Superior temporal gyrus (tissue), 1 donor: ENCODE data around the gene LY6G6F.
A peak's percentile ranks its signal among the peaks of the same experiment; 100 is the strongest.
"Not testable (repeated sequence)": the region's sequence is repeated elsewhere in the genome, so short reads cannot be mapped to it uniquely, and the experiment has no call there.

Source experiments
- DNase-seq: peaks from one replicate; pipeline ENCODE4 v3.0.0-alpha.2; 2016; ENCODE audit errors: extremely low spot score

LY6G6F gene

DNA sequence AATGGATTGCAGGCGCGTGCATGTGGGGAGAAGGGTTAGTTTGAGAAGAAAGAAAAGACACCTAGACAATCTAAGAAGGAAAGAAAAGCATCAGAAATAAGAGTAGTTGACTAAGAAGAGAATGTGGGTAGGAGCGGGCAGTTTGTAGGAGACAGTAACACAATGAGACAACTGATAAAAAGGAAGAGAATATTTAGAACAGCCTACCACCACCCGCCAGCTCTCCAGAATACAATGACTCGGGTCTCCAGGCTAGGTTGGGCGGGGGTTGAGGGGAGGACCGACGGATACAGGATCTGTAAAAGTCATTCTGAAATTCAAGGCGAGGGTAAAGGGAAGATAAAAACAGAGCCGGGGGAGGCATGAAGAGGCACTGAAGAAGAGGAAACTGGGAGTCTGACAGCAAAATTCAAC lies 4.3 kb upstream of the LY6G6F start:
- no peak for DNase-seq

DNA sequence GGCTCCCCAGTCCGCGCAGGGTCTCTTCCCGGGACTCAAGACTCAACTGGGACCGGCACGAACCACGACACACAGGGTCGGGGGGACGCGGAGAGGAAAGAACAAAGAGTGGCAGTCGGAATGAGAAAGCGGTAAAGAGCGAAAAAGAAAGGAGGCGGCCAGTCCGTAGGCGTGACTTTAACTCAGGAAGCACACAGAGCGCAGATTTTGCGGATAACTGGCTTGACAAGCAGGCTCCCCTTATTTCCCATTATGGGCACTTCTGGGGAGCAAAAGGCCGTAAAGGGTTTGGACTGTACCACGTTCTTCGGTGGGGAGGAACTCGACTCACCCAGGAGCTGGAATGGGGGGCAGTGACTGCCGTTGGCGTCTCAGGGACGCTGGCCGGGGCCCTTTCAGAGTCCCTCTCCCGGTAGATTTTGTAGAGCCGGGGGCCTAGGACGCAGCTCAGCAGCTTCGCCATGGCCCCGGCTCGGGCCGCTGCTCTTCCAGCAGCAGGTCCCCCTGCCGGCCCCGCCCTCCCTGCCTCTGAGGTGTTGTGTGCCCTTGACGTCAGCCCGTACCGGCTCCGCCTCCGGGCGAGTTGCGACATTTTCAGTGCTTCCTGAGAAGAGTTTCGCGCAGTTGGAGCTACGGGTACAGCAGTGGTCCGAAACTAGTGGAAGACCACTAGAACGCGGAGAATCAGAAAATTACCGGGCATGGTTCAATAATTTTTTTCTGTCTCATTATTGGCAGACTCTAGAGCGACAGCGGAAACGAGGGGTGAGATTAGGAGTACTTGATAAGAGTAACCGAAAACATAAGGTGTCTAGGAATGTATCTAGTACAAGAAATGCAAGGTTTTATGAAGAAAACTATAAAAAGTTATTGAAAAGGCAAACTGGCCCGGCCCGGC lies 3.6 kb upstream of the LY6G6F start, which contains the start of gene ABHD16A:
Gene ABHD16A, minus strand, starts transcription at position 506 of the 898 bp plus-strand sequence. Its CDS starts 43 bp downstream, at position 463.
- DNase-seq: peak; percentile 98

DNA sequence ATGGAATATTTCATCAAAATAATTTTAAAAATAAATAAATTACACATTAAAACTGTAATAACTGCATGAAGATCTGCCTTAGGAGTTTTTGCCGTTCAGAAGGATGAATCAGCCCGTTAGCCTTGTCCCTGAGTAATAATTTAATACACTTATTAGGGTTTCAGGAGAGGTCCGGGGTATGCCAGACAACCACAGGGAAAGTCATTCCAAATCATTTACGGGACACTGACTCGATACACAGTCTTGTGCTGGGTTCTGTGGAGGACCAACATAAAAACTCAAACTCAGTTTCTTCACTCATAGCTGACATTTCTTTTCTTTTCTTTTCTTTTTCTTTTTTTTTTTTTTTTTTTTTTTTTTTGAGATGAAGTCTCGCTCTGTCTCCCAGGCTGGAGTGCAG lies 735 bp upstream of the LY6G6F start:
- no peak for DNase-seq

DNA sequence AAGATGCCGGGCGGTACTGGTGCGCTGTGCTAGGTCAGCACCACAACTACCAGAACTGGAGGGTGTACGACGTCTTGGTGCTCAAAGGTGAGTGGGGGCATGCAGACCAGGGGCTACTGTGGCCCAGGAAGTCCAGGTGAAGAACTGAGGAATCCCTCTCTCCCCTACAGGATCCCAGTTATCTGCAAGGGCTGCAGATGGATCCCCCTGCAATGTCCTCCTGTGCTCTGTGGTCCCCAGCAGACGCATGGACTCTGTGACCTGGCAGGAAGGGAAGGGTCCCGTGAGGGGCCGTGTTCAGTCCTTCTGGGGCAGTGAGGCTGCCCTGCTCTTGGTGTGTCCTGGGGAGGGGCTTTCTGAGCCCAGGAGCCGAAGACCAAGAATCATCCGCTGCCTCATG lies 1.0 kb downstream of the LY6G6F start:
- no peak for DNase-seq

- DNase-seq: no peak
Observed at GRCh38 chr6:31708224-31708623, 1.6 kb downstream of the LY6G6F start.

DNA sequence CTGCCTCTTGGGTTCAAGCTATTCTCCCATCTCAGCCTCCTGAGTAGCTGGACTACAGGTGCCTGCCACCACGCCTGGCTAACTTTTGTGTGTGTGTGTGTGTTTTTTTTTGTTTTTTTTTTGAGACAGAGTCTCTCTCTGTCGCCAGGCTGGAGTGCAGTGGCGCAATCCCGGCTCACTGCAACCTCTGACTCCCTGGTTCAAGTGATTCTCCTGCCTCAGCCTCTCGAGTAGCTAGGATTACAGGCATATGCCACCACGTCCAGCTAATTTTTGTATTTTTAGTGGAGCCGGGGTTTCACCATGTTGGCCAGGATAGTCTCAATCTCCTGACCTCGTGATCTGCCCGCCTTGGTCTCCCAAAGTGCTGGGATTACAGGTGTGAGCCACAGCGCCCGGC lies 2.5 kb downstream of the LY6G6F start:
- not testable (repeated sequence) for DNase-seq

DNA sequence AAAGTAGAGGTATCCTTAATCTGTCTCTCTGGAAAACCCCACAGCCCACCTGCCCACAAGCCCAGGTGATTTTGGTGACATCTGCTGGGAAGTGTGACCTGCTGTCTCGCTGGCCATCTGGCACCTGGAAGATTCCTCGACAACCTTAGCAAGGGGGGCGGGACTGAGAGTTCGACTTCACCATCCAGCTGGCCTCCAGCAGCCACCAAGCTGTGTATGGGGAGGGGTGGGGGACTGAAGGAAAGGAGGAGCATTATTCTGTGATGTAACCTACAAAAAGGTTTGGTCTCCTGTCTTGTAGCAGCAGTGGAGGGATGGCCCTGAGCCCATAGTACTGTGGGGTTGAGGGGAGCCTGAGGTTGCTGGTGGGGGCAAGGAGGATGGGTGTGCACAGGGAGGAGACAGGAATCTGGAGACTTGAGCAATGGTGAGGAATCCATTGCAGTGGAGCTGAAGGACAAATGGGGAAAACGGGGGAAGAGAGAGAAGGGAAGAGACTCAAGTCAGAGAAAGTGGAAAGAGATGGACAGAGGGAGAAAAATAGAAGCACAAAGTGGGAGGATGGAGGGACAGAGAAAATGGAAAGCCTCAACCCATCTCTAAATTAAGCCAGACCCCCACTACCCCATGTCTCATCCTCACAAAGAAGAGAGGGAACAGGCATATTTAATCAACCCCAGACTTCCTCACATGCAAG lies 4.0 kb downstream of the LY6G6F start:
- DNase-seq: no peak

- no peak for DNase-seq
Observed at GRCh38 chr6:31711233-31711632, 4.6 kb downstream of the LY6G6F start.

DNA sequence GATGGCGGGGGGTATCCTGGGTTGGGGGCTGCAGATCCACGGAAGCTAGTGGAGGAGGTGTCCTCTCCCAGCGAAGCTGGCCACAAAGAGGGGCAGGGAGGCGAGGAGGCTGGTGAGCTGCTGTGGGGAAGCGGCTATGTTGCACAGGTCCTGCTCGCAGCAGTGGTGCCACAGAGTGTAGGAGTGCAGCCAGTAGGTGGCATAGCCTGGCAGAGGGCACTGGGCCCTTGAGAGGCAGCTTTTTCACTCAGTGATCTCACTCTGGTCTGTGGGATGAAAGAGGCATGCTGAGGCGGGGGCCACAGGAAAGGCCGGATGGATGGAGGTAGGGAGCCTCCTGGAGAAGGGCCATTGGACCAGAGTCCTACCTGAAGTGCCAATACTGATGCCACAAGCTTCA lies 5.6 kb downstream of the LY6G6F start:
- DNase-seq: no peak

GRCh38 chr6:31713465-31713864 lies 6.8 kb downstream of the LY6G6F start:
- no peak for DNase-seq

DNA sequence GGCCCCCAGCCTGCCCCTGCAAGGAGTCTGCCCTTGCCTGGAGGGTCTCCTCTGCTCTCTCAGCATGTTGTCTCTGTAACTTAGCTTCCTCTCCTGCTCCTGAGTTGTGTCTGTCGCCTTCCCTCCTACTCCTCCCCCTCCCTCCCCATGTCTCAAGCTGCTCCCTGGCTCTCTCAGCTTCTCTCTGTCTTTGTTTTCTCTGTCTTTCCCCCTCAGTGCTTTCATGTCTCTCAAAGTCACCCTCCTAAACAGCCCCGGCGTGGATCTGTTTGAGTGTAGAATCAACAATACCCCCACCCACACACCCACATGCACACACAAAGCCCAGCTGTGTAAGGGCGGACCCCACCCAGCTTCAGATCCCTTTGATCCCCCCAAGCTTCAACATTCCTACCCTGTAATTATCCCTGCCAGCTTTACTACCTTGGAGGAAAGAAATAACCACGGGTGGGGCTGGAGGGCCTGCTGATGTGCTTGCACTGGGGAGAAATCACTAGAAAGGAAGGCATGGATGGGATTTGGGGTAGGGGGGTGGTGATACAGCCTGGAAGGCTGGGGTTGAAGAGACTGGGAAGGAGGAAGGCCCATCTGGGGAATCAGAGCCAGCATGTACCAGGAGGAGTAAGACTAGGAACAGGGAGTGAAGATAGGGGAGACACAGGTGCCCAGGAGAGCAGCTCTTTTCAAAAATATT lies 7.5 kb downstream of the LY6G6F start:
- DNase-seq: no peak

DNA sequence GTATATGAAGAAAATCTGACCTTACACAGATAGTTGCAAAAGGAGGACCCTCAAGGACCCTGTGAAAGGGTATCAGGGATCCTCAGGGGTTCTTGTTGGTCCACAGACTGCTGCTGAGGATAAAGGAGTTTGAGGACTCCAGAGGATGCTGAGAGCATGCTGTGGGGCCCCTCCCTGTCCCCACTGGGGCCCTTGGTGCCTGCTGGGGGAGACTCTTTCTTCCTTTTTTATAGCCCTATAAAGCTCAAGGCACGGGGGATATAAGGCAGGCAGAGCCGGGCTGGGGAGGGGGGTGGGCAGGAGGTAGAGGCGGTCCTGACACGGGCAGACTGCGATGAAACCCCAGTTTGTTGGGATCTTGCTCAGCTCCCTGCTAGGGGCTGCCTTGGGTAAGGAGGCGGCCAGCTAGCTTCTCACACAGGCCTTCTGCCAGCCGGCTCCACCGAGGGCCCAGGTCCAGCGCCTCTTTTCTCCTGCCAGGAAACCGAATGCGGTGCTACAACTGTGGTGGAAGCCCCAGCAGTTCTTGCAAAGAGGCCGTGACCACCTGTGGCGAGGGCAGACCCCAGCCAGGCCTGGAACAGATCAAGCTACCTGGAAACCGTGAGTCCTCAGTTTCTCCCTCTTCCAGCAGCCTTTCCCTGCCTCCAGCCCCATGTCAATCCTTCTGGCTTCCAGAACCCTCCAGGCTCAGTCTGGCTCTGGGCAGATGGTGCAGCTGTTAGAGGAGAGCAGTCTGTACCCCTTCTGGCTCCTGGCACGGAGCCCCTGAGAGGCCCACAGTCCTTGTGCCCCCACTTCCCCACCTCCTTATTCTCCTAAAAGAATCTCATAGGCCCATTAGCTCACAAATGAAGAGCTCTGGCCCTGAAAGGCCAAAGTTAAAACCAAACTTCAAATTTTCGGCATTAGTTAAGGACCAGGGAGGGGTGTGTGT lies 8.6 kb downstream of the LY6G6F start, which contains the start of gene LY6G6D:
Gene LY6G6D, plus strand, starts transcription at position 327 of the 937 bp plus-strand sequence. Its CDS starts 8 bp downstream, at position 335.
- DNase-seq: no peak

DNA sequence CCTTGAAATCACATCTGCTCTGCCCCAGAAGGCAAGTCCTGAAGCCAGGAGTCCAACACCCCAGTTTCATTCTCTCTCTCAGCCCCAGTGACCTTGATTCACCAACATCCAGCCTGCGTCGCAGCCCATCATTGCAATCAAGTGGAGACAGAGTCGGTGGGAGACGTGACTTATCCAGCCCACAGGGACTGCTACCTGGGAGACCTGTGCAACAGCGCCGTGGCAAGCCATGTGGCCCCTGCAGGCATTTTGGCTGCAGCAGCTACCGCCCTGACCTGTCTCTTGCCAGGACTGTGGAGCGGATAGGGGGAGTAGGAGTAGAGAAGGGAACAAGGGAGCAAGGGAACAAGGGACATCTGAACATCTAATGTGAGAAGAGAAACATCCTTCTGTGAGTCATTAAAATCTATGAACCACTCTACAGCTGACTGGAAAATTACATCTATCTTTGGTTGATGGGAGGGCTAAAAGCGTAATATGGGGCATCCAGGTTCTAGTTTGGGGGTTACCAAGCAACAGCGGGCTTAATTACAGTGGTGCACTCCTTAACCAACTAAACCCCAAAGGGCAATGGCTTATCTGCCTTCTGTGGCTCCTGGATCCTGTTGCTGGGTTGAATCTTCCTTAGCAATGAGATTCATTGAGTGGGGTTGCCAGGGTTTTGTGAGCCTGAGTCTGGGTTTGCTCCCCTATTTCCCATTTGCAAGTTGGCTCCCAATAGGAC lies 11.0 kb downstream of the LY6G6F start:
- DNase-seq: no peak

- DNase-seq: no peak
Observed at GRCh38 chr6:31718265-31718664, 11.6 kb downstream of the LY6G6F start.

GRCh38 chr6:31719001-31719400 lies 12.3 kb downstream of the LY6G6F start:
- DNase-seq: no peak

DNA sequence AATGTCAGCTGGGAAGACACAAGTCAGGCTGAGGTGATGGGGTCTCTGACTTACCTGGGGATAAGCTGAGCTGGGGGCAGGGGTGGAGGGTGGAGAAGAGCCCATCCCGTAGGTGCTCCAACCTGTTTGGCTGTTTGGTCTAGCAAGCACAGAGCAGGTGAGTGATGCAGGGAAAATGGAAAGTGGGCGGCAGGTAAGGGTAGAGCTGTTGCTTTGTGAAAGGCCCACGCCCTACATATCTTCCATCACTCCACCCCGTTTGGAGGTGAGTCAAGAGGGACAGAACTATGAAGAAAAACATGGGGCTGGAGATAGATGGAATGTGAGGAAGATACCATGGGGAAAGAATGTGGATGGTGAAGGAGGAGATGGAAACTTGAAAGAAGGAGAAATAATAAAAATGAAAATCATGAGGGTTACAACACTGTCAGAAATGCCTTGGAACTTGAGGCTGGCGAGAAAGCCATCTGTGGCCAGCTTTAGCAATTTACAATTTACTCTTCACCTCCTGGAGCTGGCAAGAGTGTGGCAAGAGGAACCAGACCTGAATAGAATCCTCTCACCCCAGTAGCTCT lies 13.6 kb downstream of the LY6G6F start:
- no peak for DNase-seq

- DNase-seq: no peak
Observed at GRCh38 chr6:31721351-31722020, 14.8 kb downstream of the LY6G6F start, which contains the start of gene LY6G6C. Gene LY6G6C, minus strand, starts transcription at chr6:31721746. Its CDS starts 67 bp downstream, at chr6:31721679.

GRCh38 chr6:31722173-31722572 lies 15.5 kb downstream of the LY6G6F start:
- no peak for DNase-seq

DNA sequence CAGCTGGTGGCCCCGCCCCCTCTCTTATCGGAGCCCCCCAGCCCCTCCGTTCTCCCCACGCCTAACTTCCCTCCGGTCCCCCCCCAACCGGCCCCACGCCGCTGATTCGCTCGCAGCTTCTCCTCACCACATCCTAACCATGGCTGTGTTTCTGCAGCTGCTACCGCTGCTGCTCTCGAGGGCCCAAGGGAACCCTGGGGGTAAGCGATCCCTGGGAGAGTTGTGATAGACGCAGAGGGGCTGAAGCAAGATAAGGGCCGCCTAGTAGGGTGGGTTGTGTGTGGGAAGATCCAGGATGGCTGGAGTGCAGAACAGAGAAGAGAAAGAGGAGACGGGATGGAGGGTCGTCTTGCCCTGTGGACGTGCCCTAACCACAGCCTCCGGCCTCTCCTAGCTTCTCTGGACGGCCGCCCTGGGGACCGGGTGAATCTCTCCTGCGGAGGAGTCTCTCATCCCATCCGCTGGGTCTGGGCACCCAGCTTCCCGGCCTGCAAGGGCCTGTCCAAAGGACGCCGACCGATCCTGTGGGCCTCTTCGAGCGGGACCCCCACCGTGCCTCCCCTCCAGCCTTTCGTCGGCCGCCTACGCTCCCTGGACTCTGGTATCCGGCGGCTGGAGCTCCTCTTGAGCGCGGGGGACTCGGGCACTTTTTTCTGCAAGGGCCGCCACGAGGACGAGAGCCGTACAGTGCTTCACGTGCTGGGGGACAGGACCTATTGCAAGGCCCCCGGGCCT lies 16.7 kb downstream of the LY6G6F start, which contains the start of gene MPIG6B:
Gene MPIG6B, plus strand, starts transcription at position 129 of the 735 bp plus-strand sequence. Its CDS starts 11 bp downstream, at position 140.
- no peak for DNase-seq
